HEK293 (cell line): ENCODE results near the gene TTC4.

Experiments used
- CTCF ChIA-PET: fragments of 350-600 bp; formaldehyde crosslinking; extraction: SDS; loops from one replicate; lab custom pipeline; 2021; ENCODE audit warnings: antibody characterized with exemption; lab: Yijun Ruan, JAX
- POLR2A ChIA-PET: fragments of 300-600 bp; formaldehyde crosslinking; extraction: SDS; loops from one replicate; lab custom pipeline; 2020; ENCODE audit warnings: antibody characterized with exemption, inconsistent platforms; lab: Yijun Ruan, JAX
- H3K27ac ChIP-seq: fragments of 200-500 bp; sonication (Bioruptor generic); 2 replicates; pipeline ENCODE4 v1.5.1; 2014; ENCODE audit warnings: low read depth, low read length, control low read depth, inconsistent platforms; ENCODE audit errors: extremely low read depth
- H3K36me3 ChIP-seq, 2 experiments: fragments of 200-500 bp in 1 of 2; sonication (Bioruptor generic) in 1 of 2; 1 replicate in 1 of 2; 2 replicates in 1 of 2; pipeline ENCODE4 v1.5.1; 2014 to 2017; ENCODE audit warnings: inconsistent platforms in 2 of 2, low read length in 2 of 2; ENCODE audit not compliant: control insufficient read depth in 2 of 2, insufficient read depth in 1 of 2
- H3K4me1 ChIP-seq: fragments of 200-500 bp; sonication (Bioruptor generic); 2 replicates; pipeline ENCODE4 v1.5.1; 2014; ENCODE audit warnings: mild to moderate bottlenecking, low read length, inconsistent platforms; ENCODE audit not compliant: control insufficient read depth, insufficient read depth
- H3K4me3 ChIP-seq: 2 replicates; pipeline ENCODE4 v1.5.1; 2011; ENCODE audit warnings: low read depth, mild to moderate bottlenecking, control low read depth, low read length, moderate library complexity
- H3K9me3 ChIP-seq: fragments of 200-500 bp; sonication (Bioruptor generic); 2 replicates; pipeline ENCODE4 v1.5.1; 2014; ENCODE audit warnings: low read depth, low read length, inconsistent platforms; ENCODE audit not compliant: control insufficient read depth, insufficient read depth
- BCL11B ChIP-seq: fragments of 450-650 bp; formaldehyde crosslinking; IDR thresholded peaks from 2 replicates; pipeline ENCODE4 v1.5.1; 2016; ENCODE audit warnings: low read depth, missing biosample characterization, missing genetic modification characterization
- GLI2 ChIP-seq: fragments of 450-650 bp; formaldehyde crosslinking; IDR thresholded peaks from 2 replicates; pipeline ENCODE4; 2017; ENCODE audit warnings: missing biosample characterization, missing genetic modification characterization, low read depth, borderline replicate concordance
- HIC1 ChIP-seq: fragments of 450-650 bp; formaldehyde crosslinking; IDR thresholded peaks from 2 replicates; pipeline ENCODE4 v1.5.1; 2016; ENCODE audit warnings: missing biosample characterization, missing genetic modification characterization
- HOXA7 ChIP-seq: sonication (generic); formaldehyde crosslinking; IDR thresholded peaks from 2 replicates; pipeline ENCODE4 v1.8.1; 2022; ENCODE audit warnings: missing genetic modification reagents, borderline replicate concordance
- OSR2 ChIP-seq: fragments of 450-650 bp; formaldehyde crosslinking; IDR thresholded peaks from 2 replicates; pipeline ENCODE4 v1.5.1; 2016; ENCODE audit warnings: missing biosample characterization, missing genetic modification characterization
- ZBTB11 ChIP-seq: fragments of 450-650 bp; formaldehyde crosslinking; conservative IDR thresholded peaks from 2 replicates; pipeline ENCODE4 v1.5.1; 2016; ENCODE audit warnings: low read depth, missing biosample characterization, missing genetic modification characterization
- ZBTB20 ChIP-seq: fragments of 450-650 bp; formaldehyde crosslinking; IDR thresholded peaks from 2 replicates; pipeline ENCODE4 v1.5.1; 2016; ENCODE audit warnings: missing biosample characterization, missing genetic modification characterization
- ZBTB26 ChIP-seq: fragments of 450-650 bp; formaldehyde crosslinking; optimal IDR thresholded peaks from 2 replicates; pipeline ENCODE3; 2016; ENCODE audit warnings: missing biosample characterization, mild to moderate bottlenecking, missing genetic modification characterization
- ZBTB48 ChIP-seq: fragments of 450-650 bp; formaldehyde crosslinking; IDR thresholded peaks from 2 replicates; pipeline ENCODE4 v1.5.1; 2016; ENCODE audit warnings: missing biosample characterization, missing genetic modification characterization
- ZBTB8A ChIP-seq: fragments of 450-650 bp; formaldehyde crosslinking; IDR thresholded peaks from 2 replicates; pipeline ENCODE4 v1.5.1; 2016; ENCODE audit warnings: missing biosample characterization, missing genetic modification characterization
- ZFHX2 ChIP-seq: fragments of 450-650 bp; formaldehyde crosslinking; conservative IDR thresholded peaks from 2 replicates; pipeline ENCODE4 v1.5.1; 2016; ENCODE audit warnings: missing biosample characterization, missing genetic modification characterization
- ZFP37 ChIP-seq: fragments of 450-650 bp; formaldehyde crosslinking; IDR thresholded peaks from 2 replicates; pipeline ENCODE4 v1.5.1; 2016; ENCODE audit warnings: missing biosample characterization, missing genetic modification characterization
- ZNF155 ChIP-seq: fragments of 450-650 bp; formaldehyde crosslinking; IDR thresholded peaks from 2 replicates; pipeline ENCODE4 v1.5.1; 2016; ENCODE audit warnings: missing biosample characterization, missing genetic modification characterization
- ZNF16 ChIP-seq: fragments of 450-650 bp; formaldehyde crosslinking; IDR thresholded peaks from 2 replicates; pipeline ENCODE4 v1.5.1; 2016; ENCODE audit warnings: low read depth, missing biosample characterization, missing genetic modification characterization
- ZNF248 ChIP-seq: fragments of 450-650 bp; formaldehyde crosslinking; IDR thresholded peaks from 2 replicates; pipeline ENCODE4 v1.5.1; 2017; ENCODE audit warnings: missing biosample characterization, missing genetic modification characterization
- ZNF266 ChIP-seq: fragments of 450-650 bp; formaldehyde crosslinking; IDR thresholded peaks from 2 replicates; pipeline ENCODE4 v1.5.1; 2016; ENCODE audit warnings: missing biosample characterization, missing genetic modification characterization, low read depth
- ZNF292 ChIP-seq: fragments of 450-650 bp; formaldehyde crosslinking; IDR thresholded peaks from 2 replicates; pipeline ENCODE4 v1.5.1; 2016; ENCODE audit warnings: low read depth, missing biosample characterization, missing genetic modification characterization, borderline replicate concordance
- ZNF341 ChIP-seq: fragments of 450-650 bp; formaldehyde crosslinking; IDR thresholded peaks from 2 replicates; pipeline ENCODE4; 2016; ENCODE audit warnings: low read depth, missing biosample characterization, missing genetic modification characterization
- ZNF354C ChIP-seq: fragments of 450-650 bp; formaldehyde crosslinking; IDR thresholded peaks from 2 replicates; pipeline ENCODE4 v1.5.1; 2016; ENCODE audit warnings: missing biosample characterization, missing genetic modification characterization, low read depth, borderline replicate concordance
- ZNF366 ChIP-seq: fragments of 450-650 bp; formaldehyde crosslinking; conservative IDR thresholded peaks from 2 replicates; pipeline ENCODE4 v1.5.1; 2016; ENCODE audit warnings: missing biosample characterization, missing genetic modification characterization
- ZNF449 ChIP-seq: fragments of 450-650 bp; formaldehyde crosslinking; IDR thresholded peaks from 2 replicates; pipeline ENCODE4 v1.5.1; 2017; ENCODE audit warnings: missing biosample characterization, mild to moderate bottlenecking, missing genetic modification characterization, moderate library complexity
- ZNF664 ChIP-seq: fragments of 450-650 bp; formaldehyde crosslinking; IDR thresholded peaks from 2 replicates; pipeline ENCODE4 v1.5.1; 2016; ENCODE audit warnings: missing biosample characterization, missing genetic modification characterization
- ZNF677 ChIP-seq: fragments of 450-650 bp; IDR thresholded peaks from 2 replicates; pipeline ENCODE4 v1.5.0; 2018; ENCODE audit warnings: missing biosample characterization, mild to moderate bottlenecking, missing genetic modification characterization, moderate library complexity
- ZNF785 ChIP-seq: fragments of 450-650 bp; formaldehyde crosslinking; IDR thresholded peaks from 2 replicates; pipeline ENCODE4 v1.5.1; 2016; ENCODE audit warnings: missing biosample characterization, missing genetic modification characterization
- ZNF830 ChIP-seq: fragments of 450-650 bp; IDR thresholded peaks from 2 replicates; pipeline ENCODE4 v1.5.0; 2018; ENCODE audit warnings: missing biosample characterization, missing genetic modification characterization, low read depth, mild to moderate bottlenecking, moderate library complexity
- ZSCAN30 ChIP-seq: fragments of 450-650 bp; IDR thresholded peaks from 2 replicates; pipeline ENCODE4 v1.5.1; 2018; ENCODE audit warnings: missing biosample characterization, mild to moderate bottlenecking, missing genetic modification characterization, moderate library complexity
- TF ChIP-seq, protein P1 (sequence below): fragments of 450-650 bp; formaldehyde crosslinking; IDR thresholded peaks from 2 replicates; pipeline ENCODE4 v1.5.1; 2016; ENCODE audit warnings: missing biosample characterization, missing genetic modification characterization

Gene TTC4

DNA sequence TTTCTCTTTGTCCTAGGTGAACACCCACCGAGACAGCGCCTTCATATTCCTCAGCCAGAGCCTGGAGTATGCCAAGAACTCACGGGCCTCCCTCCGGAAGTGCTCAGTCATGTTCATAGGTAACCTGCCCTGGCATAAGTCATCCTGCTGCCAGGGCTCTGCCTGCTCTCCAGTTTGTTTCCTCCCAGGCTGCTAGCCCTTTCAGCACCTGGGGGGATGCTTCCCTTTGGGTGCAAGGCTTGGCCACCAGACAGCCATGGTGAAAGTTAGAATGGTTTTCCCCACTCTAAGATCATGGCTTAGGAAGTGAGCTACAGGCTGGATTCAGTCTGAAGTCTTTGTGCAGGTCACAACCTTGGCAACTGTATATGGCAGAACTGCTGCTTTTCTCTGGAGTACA, 9.2 kb upstream of the TTC4 start:
- H3K4me3 ChIP-seq = no peak overlapping the region
- TF ChIP-seq HIC1 (tag by site-specific recombination) (no peak), HOXA7 (no peak), BCL11B (tag by site-specific recombination) (no peak), ZNF366 (tag by site-specific recombination) (no peak), GLI2 (tag by site-specific recombination) (no peak), ZBTB48 (tag by site-specific recombination) (no peak), ZFP37 (tag by site-specific recombination) (no peak), ZNF677 (tag by site-specific recombination) (no peak), ZNF292 (tag by site-specific recombination) (no peak), ZNF449 (tag by site-specific recombination) (no peak), ZNF830 (tag by site-specific recombination) (no peak), ZBTB20 (tag by site-specific recombination) (no peak), ZNF341 (no peak), ZBTB26 (no peak), ZNF248 (tag by site-specific recombination) (no peak)
- TF ChIP-seq, protein P1, sequence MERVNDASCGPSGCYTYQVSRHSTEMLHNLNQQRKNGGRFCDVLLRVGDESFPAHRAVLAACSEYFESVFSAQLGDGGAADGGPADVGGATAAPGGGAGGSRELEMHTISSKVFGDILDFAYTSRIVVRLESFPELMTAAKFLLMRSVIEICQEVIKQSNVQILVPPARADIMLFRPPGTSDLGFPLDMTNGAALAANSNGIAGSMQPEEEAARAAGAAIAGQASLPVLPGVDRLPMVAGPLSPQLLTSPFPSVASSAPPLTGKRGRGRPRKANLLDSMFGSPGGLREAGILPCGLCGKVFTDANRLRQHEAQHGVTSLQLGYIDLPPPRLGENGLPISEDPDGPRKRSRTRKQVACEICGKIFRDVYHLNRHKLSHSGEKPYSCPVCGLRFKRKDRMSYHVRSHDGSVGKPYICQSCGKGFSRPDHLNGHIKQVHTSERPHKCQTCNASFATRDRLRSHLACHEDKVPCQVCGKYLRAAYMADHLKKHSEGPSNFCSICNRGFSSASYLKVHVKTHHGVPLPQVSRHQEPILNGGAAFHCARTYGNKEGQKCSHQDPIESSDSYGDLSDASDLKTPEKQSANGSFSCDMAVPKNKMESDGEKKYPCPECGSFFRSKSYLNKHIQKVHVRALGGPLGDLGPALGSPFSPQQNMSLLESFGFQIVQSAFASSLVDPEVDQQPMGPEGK (tag by site-specific recombination) = no peak
- TF ChIP-seq, all 188 proteins: peak for 0
- ChIA-PET CTCF (interaction anchor here (1.4 kb wide), 1 partner anchor 34 kb away, joined by 4 read pairs; no protein-coding TSS in a partner anchor), POLR2A (no interaction called here)
- no peaks in the 10 kb centered on the region for H3K4me1 ChIP-seq
- no peak overlapping the region for H3K27ac ChIP-seq
- no peaks in the 10 kb centered on the region for H3K36me3 ChIP-seq
- H3K9me3 ChIP-seq = no peaks in the 10 kb centered on the region

DNA sequence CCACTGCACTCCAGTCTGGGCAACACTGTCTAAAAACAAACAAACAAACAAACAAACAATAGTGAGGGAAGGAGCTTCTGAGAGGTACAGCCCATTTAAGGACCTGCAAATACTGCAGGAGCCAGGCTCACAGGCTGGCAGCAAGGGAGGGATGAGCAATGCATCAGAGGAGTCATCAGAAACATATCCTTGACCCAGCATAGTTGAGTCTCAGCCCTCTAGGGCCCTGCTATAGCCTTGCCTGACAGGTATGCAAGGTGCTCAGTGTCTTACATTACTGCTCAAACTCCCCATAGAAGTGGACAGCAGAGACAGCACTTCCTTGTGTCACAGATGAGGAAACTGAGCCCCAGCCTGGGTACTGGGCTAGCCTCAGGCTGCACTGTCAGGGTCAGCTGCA, 7.3 kb upstream of the TTC4 start:
- H3K9me3 ChIP-seq = no peaks in the 10 kb centered on the region
- CTCF ChIA-PET = no interaction called here
- H3K27ac ChIP-seq = no peak overlapping the region
- no peaks in the 10 kb centered on the region for H3K4me1 ChIP-seq
- POLR2A ChIA-PET = no interaction called here
- no peaks in the 10 kb centered on the region for H3K36me3 ChIP-seq
- H3K4me3 ChIP-seq = no peak overlapping the region
- TF ChIP-seq ZBTB11 (no peak), ZNF354C (tag by site-specific recombination) (no peak), ZNF155 (tag by site-specific recombination) (no peak), ZNF785 (tag by site-specific recombination) (no peak), OSR2 (tag by site-specific recombination) (no peak), ZNF664 (tag by site-specific recombination) (no peak), ZNF16 (tag by site-specific recombination) (no peak), ZBTB8A (tag by site-specific recombination) (no peak), ZSCAN30 (tag by site-specific recombination) (no peak), ZFHX2 (no peak), ZNF266 (tag by site-specific recombination) (no peak)
